ENCODE data around the gene SYT3. TPM values are rescaled to one million over a fixed set of nuclear protein-coding genes. Genes with fewer than 3 reads are reported as not detected.

SYT3 gene
- total RNA-seq, 1 experiment from 2014 or later, result not detected

GRCh38 chr19:50629801-50630200 is 9.9 kb downstream of the SYT3 start:
- H3K27me3 ChIP-seq (ENCODE audit: control insufficient read depth, insufficient read depth, low read length), result no peaks in the 10 kb centered on the region
- ChIA-PET POLR2A (no interaction called here), CTCF (no interaction called here)
- in situ Hi-C loops (cut with HindIII; ENCODE audit: low pct_unique_long_range_greater_than_20kb, low sequenced_read_pairs) (no loop called here), intact Hi-C loops (cut with micrococcal nuclease; ENCODE audit: unreplicated experiment) (no loop called here)
- no TSS peak for BruUV-seq (replicated peaks)
- DNase-seq (ENCODE audit: low read depth, low spot score), result no peak
- 0 out of 2 replicates have a peak, but pooled peaks cover 4% of the 10 kb centered on the region for H3K9me3 ChIP-seq (ENCODE audit: control insufficient read depth, insufficient read depth, low read depth, low read length)
- TF ChIP-seq REST (IDR thresholded peaks at IDR 0.05; ENCODE audit: insufficient read depth in 1 of 2, low read depth in 2 of 2, low read length in 1 of 2), result no peak
- TF ChIP-seq CTCF (IDR thresholded peaks at IDR 0.05), result no peak
- TF ChIP-seq POLR2AphosphoS5 (IDR thresholded peaks at IDR 0.05; ENCODE audit: low read depth, low read length), result no peak
- TF ChIP-seq TCF7L2 (IDR thresholded peaks at IDR 0.05; ENCODE audit: low read depth, low read length), result no peak
- no peak for TF ChIP-seq SIN3A (IDR thresholded peaks at IDR 0.05; ENCODE audit: borderline replicate concordance, insufficient read depth, low read depth, low read length)
- no peaks in the 10 kb centered on the region for H3K36me3 ChIP-seq (ENCODE audit: control insufficient read depth, insufficient read depth, low read length)
- H3K4me1 ChIP-seq (ENCODE audit: control insufficient read depth, insufficient read depth, low read length), result no peaks in the 10 kb centered on the region
- no peak for ATAC-seq
- H3K4me3 ChIP-seq (ENCODE audit: low read depth in 2 of 2, low read length in 2 of 2), result no peak overlapping the region
- no peak overlapping the region for H3K27ac ChIP-seq (ENCODE audit: low read length)

- ChIA-PET CTCF (no interaction called here), POLR2A (no interaction called here)
- H3K4me3 ChIP-seq (ENCODE audit: low read depth in 2 of 2, low read length in 2 of 2), result no peak overlapping the region
- ATAC-seq, result no peak
- TF ChIP-seq TCF7L2 (IDR thresholded peaks at IDR 0.05; ENCODE audit: low read depth, low read length) (no peak), SIN3A (IDR thresholded peaks at IDR 0.05; ENCODE audit: borderline replicate concordance, insufficient read depth, low read depth, low read length) (no peak), CTCF (IDR thresholded peaks at IDR 0.05) (no peak), POLR2AphosphoS5 (IDR thresholded peaks at IDR 0.05; ENCODE audit: low read depth, low read length) (no peak), REST (IDR thresholded peaks at IDR 0.05; ENCODE audit: insufficient read depth in 1 of 2, low read depth in 2 of 2, low read length in 1 of 2) (no peak)
- intact Hi-C loops (cut with micrococcal nuclease; ENCODE audit: unreplicated experiment) (no loop called here), in situ Hi-C loops (cut with HindIII; ENCODE audit: low pct_unique_long_range_greater_than_20kb, low sequenced_read_pairs) (no loop called here)
- no peaks in the 10 kb centered on the region for H3K36me3 ChIP-seq (ENCODE audit: control insufficient read depth, insufficient read depth, low read length)
- BruUV-seq (replicated peaks), result no TSS peak
- H3K27ac ChIP-seq (ENCODE audit: low read length), result no peak overlapping the region
- H3K27me3 ChIP-seq (ENCODE audit: control insufficient read depth, insufficient read depth, low read length), result no peaks in the 10 kb centered on the region
- no peaks in the 10 kb centered on the region for H3K4me1 ChIP-seq (ENCODE audit: control insufficient read depth, insufficient read depth, low read length)
- H3K9me3 ChIP-seq (ENCODE audit: control insufficient read depth, insufficient read depth, low read depth, low read length), result 0 out of 2 replicates have a peak, but pooled peaks cover 4% of the 10 kb centered on the region
- no peak for DNase-seq (ENCODE audit: low read depth, low spot score)
Observed at GRCh38 chr19:50629194-50629593, 10.5 kb downstream of the SYT3 start.
